H1 (cell line): ENCODE results near the gene RAPGEF6. TPM values are rescaled to one million over a fixed set of nuclear protein-coding genes. Genes with fewer than 3 reads are reported as not detected.

Experiments
- CTCF ChIA-PET: fragments of 300-600 bp; sonication (Branson Sonifier 250); formaldehyde crosslinking; loops from one replicate; lab custom pipeline; 2021; ENCODE audit not compliant: partially characterized antibody; lab: Charles Lee
- POLR2A ChIA-PET: fragments of 300-600 bp; sonication (Branson Sonifier 250); formaldehyde crosslinking; loops from one replicate; lab custom pipeline; 2021; ENCODE audit warnings: inconsistent platforms; ENCODE audit not compliant: partially characterized antibody; lab: Charles Lee
- DNase-seq, 2 experiments: peaks; one replicate each; pipeline versions ENCODE4 v3.0.0 to v3.0.0-alpha.2; 2010 to 2022; ENCODE audit warnings: low spot score in 2 of 2, low read depth in 1 of 2, mixed read lengths in 1 of 2
- FAIRE-seq: peaks from 2 replicates; lab custom pipeline; 2011; peaks lifted over from hg19 to GRCh38; lab: Jason Lieb, UNC
- H2AFZ ChIP-seq: 2 replicates; pipeline ENCODE4 v1.8.1; 2012; ENCODE audit warnings: low read length, inconsistent platforms
- H2AK5ac ChIP-seq: 2 replicates; pipeline ENCODE4 v1.6.1; 2013; ENCODE audit warnings: low read depth, low read length
- H2BK120ac ChIP-seq: replicated peaks from 2 replicates; pipeline ENCODE3; 2013; ENCODE audit warnings: low read depth, low read length, inconsistent platforms
- H2BK12ac ChIP-seq: 2 replicates; pipeline ENCODE4 v1.6.1; 2013; ENCODE audit warnings: low read depth, low read length
- H2BK15ac ChIP-seq: 2 replicates; pipeline ENCODE4 v1.6.1; 2013; ENCODE audit warnings: low read length
- H2BK20ac ChIP-seq: 2 replicates; pipeline ENCODE4 v1.6.1; 2013; ENCODE audit warnings: low read length
- H2BK5ac ChIP-seq: 2 replicates; pipeline ENCODE4 v1.6.1; 2013; ENCODE audit warnings: low read depth, low read length
- H3K14ac ChIP-seq: 2 replicates; pipeline ENCODE4 v1.6.1; 2013; ENCODE audit warnings: inconsistent platforms; ENCODE audit not compliant: insufficient read length
- H3K18ac ChIP-seq: 2 replicates; pipeline ENCODE4 v1.6.1; 2013; ENCODE audit warnings: low read length; ENCODE audit errors: extremely low read depth
- H3K23ac ChIP-seq: 2 replicates; pipeline ENCODE4 v1.6.1; 2013; ENCODE audit warnings: inconsistent platforms; ENCODE audit not compliant: insufficient read length
- H3K23me2 ChIP-seq: 2 replicates; pipeline ENCODE4 v1.6.1; 2013; ENCODE audit warnings: low read depth, low read length
- H3K27ac ChIP-seq: 2 replicates; pipeline ENCODE4 v1.6.1; 2011; ENCODE audit warnings: low read depth, low read length, inconsistent platforms
- H3K27me3 ChIP-seq, 4 experiments: replicated peaks in 1 of 4; 1 replicate in 1 of 4; 2 replicates in 3 of 4; pipeline versions ENCODE4 v1.6.1 to v1.8.1; 2011 to 2013; ENCODE audit warnings: low read length in 3 of 4, mild to moderate bottlenecking in 3 of 4, inconsistent platforms in 2 of 4, mixed read lengths in 2 of 4, moderate library complexity in 1 of 4; ENCODE audit not compliant: control insufficient read depth in 3 of 4, insufficient read depth in 3 of 4; ENCODE audit errors: extremely low read depth in 1 of 4
- H3K36me3 ChIP-seq, 4 experiments: 2 replicates each; pipeline versions ENCODE4 v1.6.1 to v1.8.1; 2011 to 2013; ENCODE audit warnings: mild to moderate bottlenecking in 4 of 4, low read length in 3 of 4, moderate library complexity in 2 of 4, control low read depth in 1 of 4, inconsistent platforms in 1 of 4; ENCODE audit not compliant: insufficient read depth in 4 of 4, control insufficient read depth in 2 of 4
- H3K4ac ChIP-seq: replicated peaks from 2 replicates; pipeline ENCODE3; 2013; ENCODE audit warnings: low read length, low read depth, mixed read lengths, inconsistent platforms; ENCODE audit not compliant: insufficient read length
- H3K4me1 ChIP-seq, 4 experiments: replicated peaks in 1 of 4; 1 replicate in 1 of 4; 2 replicates in 3 of 4; pipeline versions ENCODE4 v1.6.1 to v1.8.1; 2011 to 2013; ENCODE audit warnings: low read length in 3 of 4, inconsistent platforms in 2 of 4, mixed read lengths in 1 of 4; ENCODE audit not compliant: insufficient read depth in 4 of 4, control insufficient read depth in 3 of 4
- H3K4me2 ChIP-seq, 2 experiments: 2 replicates each; pipeline versions ENCODE4 v1.6.1 to v1.8.1; 2011 to 2013; ENCODE audit warnings: low read depth in 2 of 2, low read length in 2 of 2, control low read depth in 1 of 2, inconsistent platforms in 1 of 2, mild to moderate bottlenecking in 1 of 2; ENCODE audit not compliant: insufficient read depth in 1 of 2
- H3K4me3 ChIP-seq, 4 experiments: fragments of 200-600, 300-600 bp in 1 of 4; sonication (generic), shearing (Covaris generic), sonication (Bioruptor Twin) in 1 of 4; 2 replicates each; pipeline versions ENCODE4 v1.5.1 to v1.8.1; 2011 to 2016; ENCODE audit warnings: low read length in 4 of 4, low read depth in 3 of 4, control low read depth in 2 of 4, inconsistent platforms in 2 of 4, mild to moderate bottlenecking in 2 of 4, mixed read lengths in 1 of 4, moderate library complexity in 1 of 4; ENCODE audit not compliant: insufficient read depth in 2 of 4; ENCODE audit errors: extremely low read depth in 1 of 4
- H3K56ac ChIP-seq: replicated peaks from 2 replicates; pipeline ENCODE3; 2013; ENCODE audit warnings: low read depth, mild to moderate bottlenecking, mixed read lengths, low read length, inconsistent platforms; ENCODE audit not compliant: insufficient read length
- H3K79me1 ChIP-seq: 2 replicates; pipeline ENCODE4 v1.6.1; 2013; ENCODE audit warnings: low read depth, low read length, control low read depth
- H3K79me2 ChIP-seq, 2 experiments: 2 replicates each; pipeline versions ENCODE4 v1.6.1 to v1.8.1; 2012 to 2013; ENCODE audit warnings: low read length in 2 of 2, mild to moderate bottlenecking in 2 of 2, inconsistent platforms in 1 of 2; ENCODE audit not compliant: insufficient read depth in 2 of 2, control insufficient read depth in 1 of 2
- H3K9ac ChIP-seq, 4 experiments: replicated peaks in 1 of 4; 1 replicate in 1 of 4; 2 replicates in 3 of 4; pipeline versions ENCODE4 v1.6.1 to v1.8.1; 2011 to 2013; ENCODE audit warnings: low read depth in 3 of 4, low read length in 3 of 4, control low read depth in 2 of 4, mild to moderate bottlenecking in 2 of 4, moderate library complexity in 2 of 4, inconsistent platforms in 1 of 4; ENCODE audit errors: extremely low read depth in 1 of 4
- H3K9me3 ChIP-seq, 2 experiments: 2 replicates each; pipeline versions ENCODE4 v1.6.1 to v1.8.1; 2012 to 2013; ENCODE audit warnings: mild to moderate bottlenecking in 2 of 2, moderate library complexity in 2 of 2, control low read depth in 1 of 2, inconsistent platforms in 1 of 2, low read depth in 1 of 2, low read length in 1 of 2, mixed read lengths in 1 of 2; ENCODE audit not compliant: insufficient read depth in 2 of 2
- H4K20me1 ChIP-seq, 2 experiments: replicated peaks in 1 of 2; 2 replicates each; pipeline versions ENCODE3 to v1.8.1; 2011 to 2013; ENCODE audit warnings: inconsistent platforms in 2 of 2, low read length in 2 of 2, mild to moderate bottlenecking in 1 of 2; ENCODE audit not compliant: insufficient read depth in 2 of 2, control insufficient read depth in 1 of 2
- H4K5ac ChIP-seq: 2 replicates; pipeline ENCODE4 v1.6.1; 2013; ENCODE audit warnings: low read length, low read depth, mixed read lengths, inconsistent platforms; ENCODE audit not compliant: insufficient read length
- H4K8ac ChIP-seq: 2 replicates; pipeline ENCODE4 v1.8.0; 2013; ENCODE audit warnings: mild to moderate bottlenecking, moderate library complexity, low read length, inconsistent platforms; ENCODE audit not compliant: insufficient read depth; ENCODE audit errors: extremely low read depth
- H4K91ac ChIP-seq: replicated peaks from 2 replicates; pipeline ENCODE3; 2013; ENCODE audit warnings: low read length, mixed read lengths, inconsistent platforms; ENCODE audit not compliant: insufficient read length
- BCL11A ChIP-seq, 2 experiments: IDR thresholded peaks; one replicate each; pipeline ENCODE4 v1.6.1; 2011; ENCODE audit warnings: low read depth in 2 of 2, low read length in 2 of 2, mild to moderate bottlenecking in 2 of 2
- CEBPB ChIP-seq: IDR thresholded peaks from 2 replicates; pipeline ENCODE4 v1.6.1; 2012; ENCODE audit warnings: low read depth, low read length
- NANOG ChIP-seq: IDR thresholded peaks from 2 replicates; pipeline ENCODE4 v1.6.1; 2011; ENCODE audit warnings: low read length, low read depth, mild to moderate bottlenecking, inconsistent platforms; ENCODE audit not compliant: insufficient read depth, poor library complexity, severe bottlenecking
- NRF1 ChIP-seq: IDR thresholded peaks from 2 replicates; pipeline ENCODE4 v1.6.1; 2011; ENCODE audit warnings: mild to moderate bottlenecking, low read depth, low read length, improper control_type of control experiment
- PHF8 ChIP-seq: fragments of 200-600 bp; sonication (generic); conservative IDR thresholded peaks from 2 replicates; pipeline ENCODE4 v1.7.1; 2012; ENCODE audit warnings: low read depth, mild to moderate bottlenecking, inconsistent platforms, low read length, moderate library complexity
- POLR2AphosphoS5 ChIP-seq: IDR thresholded peaks from 2 replicates; pipeline ENCODE4 v1.6.1; 2011; ENCODE audit warnings: low read depth, low read length
- POU5F1 ChIP-seq: IDR thresholded peaks from 2 replicates; pipeline ENCODE4 v1.6.1; 2011; ENCODE audit warnings: low read depth, mild to moderate bottlenecking, low read length, moderate library complexity
- RBBP5 ChIP-seq: IDR thresholded peaks from 2 replicates; pipeline ENCODE4 v1.7.1; 2012; ENCODE audit warnings: low read depth, mild to moderate bottlenecking, inconsistent platforms, low read length, moderate library complexity, borderline replicate concordance
- SIN3A ChIP-seq, 2 experiments: IDR thresholded peaks in 1 of 2; conservative IDR thresholded peaks in 1 of 2; 2 replicates each; pipeline ENCODE4 v1.6.1; 2011 to 2012; ENCODE audit warnings: low read length in 2 of 2, improper control_type of control experiment in 1 of 2, low read depth in 1 of 2, mild to moderate bottlenecking in 1 of 2
- SP4 ChIP-seq: IDR thresholded peaks from 2 replicates; pipeline ENCODE4 v1.6.1; 2012; ENCODE audit warnings: low read length, inconsistent platforms
- SRF ChIP-seq: IDR thresholded peaks from 2 replicates; pipeline ENCODE4 v1.6.1; 2011; ENCODE audit warnings: mild to moderate bottlenecking, low read depth, low read length, moderate library complexity
- TCF12 ChIP-seq: IDR thresholded peaks from 2 replicates; pipeline ENCODE4 v1.6.1; 2011; ENCODE audit warnings: low read depth, mild to moderate bottlenecking, low read length
- polyA plus RNA-seq, 7 experiments: library from polyadenylated mRNA; depleted of rRNA in 3 of 7; stranded (reverse) in 5 of 7; unstranded in 2 of 7; fragments of >200 nt in 5 of 7; fragments of 200-250 nt in 2 of 7; gene quantifications; 1 replicate in 5 of 7; 2 replicates in 1 of 7; 4 replicates in 1 of 7; pipeline versions ENCODE4 v1.2.1 to v1.2.3, GENCODE V29; 2011 to 2013; ENCODE audit warnings: missing spikeins in 2 of 7, mixed read lengths in 2 of 7
- total RNA-seq: library from RNA; stranded (reverse); fragmentation: NEBNext Ultra II Directional; extraction: Animal tissue kit (Norgen Biotek cat#: 25700); gene quantifications from 2 replicates; pipeline ENCODE4 v1.2.1, GENCODE V29; 2021

Gene RAPGEF6
- total and polyA plus RNA-seq, 2 of the 8 experiments (the other 6 are each of a cell fraction or from before 2014, with no cell fraction given) = 4.8 to 20.0 TPM

- no peak overlapping the region for H4K5ac ChIP-seq
- H3K23me2 ChIP-seq = peaks cover 2% of the 10 kb centered on the region; the same call in 1 of the 2 replicates
Measured at GRCh38 chr5:131639148-131639547, 4.1 kb upstream of the RAPGEF6 start.

More at GRCh38 chr5:131639148-131639547, 4.1 kb upstream of the RAPGEF6 start:
- no peak overlapping the region for H4K91ac ChIP-seq
- no peak overlapping the region for H3K4me3 ChIP-seq
- H3K9ac ChIP-seq = no peak overlapping the region
- H2AK5ac ChIP-seq = no peak overlapping the region
- TF ChIP-seq TCF12 (no peak), RBBP5 (no peak), PHF8 (no peak), NRF1 (no peak), BCL11A (IDR thresholded peaks at IDR 0.05; ENCODE audit: low read depth in 2 of 2, low read length in 2 of 2) (no peak), SRF (no peak), POLR2AphosphoS5 (no peak), CEBPB (no peak), NANOG (no peak), POU5F1 (no peak), SP4 (no peak), SIN3A (conservative IDR thresholded peaks at IDR 0.05 in 1 of 2, IDR thresholded peaks at IDR 0.05 in 1 of 2; ENCODE audit: low read depth in 1 of 2, low read length in 2 of 2) (no peak)
- H4K20me1 ChIP-seq = no peaks in the 10 kb centered on the region
- peaks cover 0 to 7% of the 10 kb centered on the region in 2 experiments; a peak in 3 of 4 replicates for H3K79me2 ChIP-seq
- no peak overlapping the region for H3K27ac ChIP-seq
- no peaks in the 10 kb centered on the region for H3K36me3 ChIP-seq
- no peak overlapping the region for H3K4me2 ChIP-seq
- ChIA-PET POLR2A (no interaction called here), CTCF (interaction anchor here (1.1 to 2.8 kb wide), 3 partner anchors 50 to 368 kb away, joined by 3 to 7 read pairs (median 3); no protein-coding TSS in a partner anchor)
- DNase-seq = no peak
- no peak overlapping the region for H3K14ac ChIP-seq
- no peak overlapping the region for H3K23ac ChIP-seq
- FAIRE-seq = no peak
- no peak overlapping the region for H2BK12ac ChIP-seq
- H2BK20ac ChIP-seq = no peak overlapping the region
- no peaks in the 10 kb centered on the region for H3K9me3 ChIP-seq
- no peak overlapping the region for H4K8ac ChIP-seq
- no peak overlapping the region for H3K56ac ChIP-seq
- no peak overlapping the region for H2BK15ac ChIP-seq
- H3K27me3 ChIP-seq = no peaks in the 10 kb centered on the region
- H2BK120ac ChIP-seq = no peak overlapping the region
- no peaks in the 10 kb centered on the region for H3K4me1 ChIP-seq
- no peak overlapping the region for H3K18ac ChIP-seq
- no peak overlapping the region for H2BK5ac ChIP-seq
- no peak overlapping the region for H2AFZ ChIP-seq
- no peak overlapping the region for H3K4ac ChIP-seq
- no peaks in the 10 kb centered on the region for H3K79me1 ChIP-seq
